Measurements from ENCODE around the gene NAPB. TPM values are rescaled to one million over a fixed set of nuclear protein-coding genes. Genes with fewer than 3 reads are reported as not detected.
"Not testable (repeated sequence)": the region's sequence is repeated elsewhere in the genome, so short reads cannot be mapped to it uniquely, and the experiment has no call there.

NAPB gene
- total and polyA plus RNA-seq, 2 experiments from 2014 or later, result 7.3 to 11.2 TPM

DNA sequence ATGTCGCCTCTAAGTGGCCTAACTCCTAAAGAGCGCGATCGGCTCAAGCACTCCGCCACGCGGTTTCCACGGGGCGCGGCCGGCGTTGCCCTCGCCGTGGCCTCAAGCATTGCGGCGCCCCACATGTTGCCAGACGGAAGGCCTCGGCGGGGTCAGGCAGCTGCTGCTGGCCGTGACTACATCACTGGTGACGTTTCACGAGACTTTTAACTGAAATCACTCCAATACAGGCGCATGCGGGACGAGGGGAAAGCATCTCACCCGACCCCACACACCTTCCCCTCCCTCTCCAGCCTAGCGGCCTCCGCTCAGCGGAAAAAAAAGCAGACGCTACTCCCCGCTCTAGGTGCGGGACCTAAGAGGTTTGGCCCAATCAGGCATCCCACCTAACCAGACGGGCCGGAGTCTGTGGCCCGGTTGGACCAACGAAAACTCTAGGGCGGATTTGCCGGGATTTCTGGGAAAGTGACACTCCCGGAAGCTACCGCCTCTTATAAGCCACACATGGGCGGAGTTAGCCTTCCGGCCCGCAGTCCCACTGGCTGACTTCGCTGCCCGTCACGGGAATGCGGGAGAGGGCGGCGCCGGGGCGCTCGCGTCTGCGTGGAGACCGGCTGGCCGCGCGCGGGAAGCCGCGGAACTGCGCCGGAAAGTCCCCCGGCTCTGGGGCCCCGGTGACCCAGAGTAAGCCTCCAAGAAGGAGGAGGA is 70.9 kb downstream of the NAPB start, which contains the start of gene NXT1:
Gene NXT1 (plus strand): TSS at position 596 of the 708 bp plus-strand sequence. CDS start 3,251 bp downstream, outside the sequence.
- peaks cover 33% of the 10 kb centered on the region for H3K79me2 ChIP-seq

DNA sequence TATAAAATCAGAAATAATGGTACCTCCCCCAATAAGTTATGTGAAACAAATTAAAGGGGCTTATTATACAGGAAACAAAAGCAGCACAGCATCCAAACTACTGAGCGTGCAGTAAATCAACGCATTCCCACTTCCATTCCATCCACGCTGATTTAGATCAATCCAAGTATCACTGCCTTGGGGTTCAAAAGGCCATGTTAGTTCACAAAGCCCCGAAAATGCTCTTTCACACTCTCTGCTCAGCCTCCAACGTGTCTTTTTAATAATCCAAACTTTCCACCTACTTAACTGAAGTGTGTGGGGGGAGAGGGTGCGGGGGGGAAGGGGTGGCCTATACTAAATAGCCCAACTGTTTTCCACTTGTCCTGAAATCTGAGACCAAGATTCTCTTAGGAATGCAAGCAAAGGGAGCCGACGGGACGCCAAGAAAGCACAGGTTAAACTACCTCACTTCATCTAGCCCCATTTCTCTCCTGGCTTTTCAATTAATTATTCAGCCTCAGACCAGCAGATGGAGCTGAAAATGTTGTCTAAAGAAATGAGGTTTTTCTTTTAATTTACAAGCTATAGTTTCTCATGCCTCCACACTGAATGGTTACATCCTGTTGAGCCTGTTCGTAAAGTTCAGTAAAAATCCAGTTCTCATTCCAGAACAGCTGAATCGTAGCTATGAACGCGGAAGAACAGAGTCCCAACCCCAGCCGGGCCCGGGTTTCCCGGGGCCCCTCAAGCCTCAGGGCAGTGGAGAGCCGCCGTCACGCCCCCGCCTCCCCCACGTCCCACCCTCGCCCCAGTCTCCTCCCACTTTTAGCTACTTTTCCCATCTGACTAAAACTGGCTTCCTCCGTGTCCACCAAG is 71.7 kb downstream of the NAPB start:
- Histone ChIP-seq H3K9me2 (replicated peaks; ENCODE audit: insufficient read depth) (no peaks in the 10 kb centered on the region), H3K4me3 (peak overlapping the region; percentile 24), H3K4me1 (ENCODE audit: insufficient read depth) (peaks cover 20% of the 10 kb centered on the region), H3K27me3 (no peaks in the 10 kb centered on the region), H4K20me1 (ENCODE audit: insufficient read depth, poor library complexity, severe bottlenecking) (peaks cover 13% of the 10 kb centered on the region), H3K36me3 (replicated peaks; ENCODE audit: insufficient read depth, low read depth) (no peaks in the 10 kb centered on the region), H3K27ac (peak overlapping the region; percentile 98), H2AFZ (peak overlapping the region; percentile 47), H3K9me3 (ENCODE audit: low read depth) (no peaks in the 10 kb centered on the region), H3K4me2 (peak overlapping the region; percentile 74), H3K79me2 (peaks cover 33% of the 10 kb centered on the region)
- TF ChIP-seq, protein P1, sequence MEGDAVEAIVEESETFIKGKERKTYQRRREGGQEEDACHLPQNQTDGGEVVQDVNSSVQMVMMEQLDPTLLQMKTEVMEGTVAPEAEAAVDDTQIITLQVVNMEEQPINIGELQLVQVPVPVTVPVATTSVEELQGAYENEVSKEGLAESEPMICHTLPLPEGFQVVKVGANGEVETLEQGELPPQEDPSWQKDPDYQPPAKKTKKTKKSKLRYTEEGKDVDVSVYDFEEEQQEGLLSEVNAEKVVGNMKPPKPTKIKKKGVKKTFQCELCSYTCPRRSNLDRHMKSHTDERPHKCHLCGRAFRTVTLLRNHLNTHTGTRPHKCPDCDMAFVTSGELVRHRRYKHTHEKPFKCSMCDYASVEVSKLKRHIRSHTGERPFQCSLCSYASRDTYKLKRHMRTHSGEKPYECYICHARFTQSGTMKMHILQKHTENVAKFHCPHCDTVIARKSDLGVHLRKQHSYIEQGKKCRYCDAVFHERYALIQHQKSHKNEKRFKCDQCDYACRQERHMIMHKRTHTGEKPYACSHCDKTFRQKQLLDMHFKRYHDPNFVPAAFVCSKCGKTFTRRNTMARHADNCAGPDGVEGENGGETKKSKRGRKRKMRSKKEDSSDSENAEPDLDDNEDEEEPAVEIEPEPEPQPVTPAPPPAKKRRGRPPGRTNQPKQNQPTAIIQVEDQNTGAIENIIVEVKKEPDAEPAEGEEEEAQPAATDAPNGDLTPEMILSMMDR (IDR thresholded peaks at IDR 0.05; ENCODE audit: poor library complexity), result peak; percentile 51
- TF ChIP-seq EZH2 (IDR thresholded peaks at IDR 0.05; ENCODE audit: borderline replicate concordance), result no peak
- peak; percentile 90 for DNase-seq (ENCODE audit: low spot score)
- WGBS (ENCODE audit: low lambda C conversion rate, missing lambda C conversion rate), result 9% methylated on average over 23 of the region's 23 CpGs

More for the DNA sequence above, 70.9 kb downstream of the NAPB start, which contains the start of gene NXT1:
- DNase-seq (ENCODE audit: low spot score), result peak; percentile 98
- peak within 1 kb of the TSS; percentile 98 for H3K27ac ChIP-seq
- peak within 1 kb of the TSS; percentile 64 for H2AFZ ChIP-seq
- H3K9me3 ChIP-seq (ENCODE audit: low read depth), result no peaks in the 10 kb centered on the region
- peaks cover 13% of the 10 kb centered on the region for H4K20me1 ChIP-seq (ENCODE audit: insufficient read depth, poor library complexity, severe bottlenecking)
- no peaks in the 10 kb centered on the region for H3K27me3 ChIP-seq
- no peaks in the 10 kb centered on the region for H3K9me2 ChIP-seq (replicated peaks; ENCODE audit: insufficient read depth)
- H3K4me3 ChIP-seq, result peak within 1 kb of the TSS; percentile 65
- WGBS (ENCODE audit: low lambda C conversion rate, missing lambda C conversion rate), result under 1% methylated on average over 65 of the region's 65 CpGs
- peak within 1 kb of the TSS; percentile 80 for H3K4me2 ChIP-seq
- no peak for TF ChIP-seq EZH2 (IDR thresholded peaks at IDR 0.05; ENCODE audit: borderline replicate concordance)
- TF ChIP-seq, protein P1 (IDR thresholded peaks at IDR 0.05; ENCODE audit: poor library complexity), result no peak
- TF ChIP-seq EZH2phosphoT487 (IDR thresholded peaks at IDR 0.05; ENCODE audit: low read depth, severe bottlenecking, unreplicated experiment), result no peak
- peaks cover 20% of the 10 kb centered on the region for H3K4me1 ChIP-seq (ENCODE audit: insufficient read depth)
- H3K36me3 ChIP-seq (replicated peaks; ENCODE audit: insufficient read depth, low read depth), result no peaks in the 10 kb centered on the region

DNA sequence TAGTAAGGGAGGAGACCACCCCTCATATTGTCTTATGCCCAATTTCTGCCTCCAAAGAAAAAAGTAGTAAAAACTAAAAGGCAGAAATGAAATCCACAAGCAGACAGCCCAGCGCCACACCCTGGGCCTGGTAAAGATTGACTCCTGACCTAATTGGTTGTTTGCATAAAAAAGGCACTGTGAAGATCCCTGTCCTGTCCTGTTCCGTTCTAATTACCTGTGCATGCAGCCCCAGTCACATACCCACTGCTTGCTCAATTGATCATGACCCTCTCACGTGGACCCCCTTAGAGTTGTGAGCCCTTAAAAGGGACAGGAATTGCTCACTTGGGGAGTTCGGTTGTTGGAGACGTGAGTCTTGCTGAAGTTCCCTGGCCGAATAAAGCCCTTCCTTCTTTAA is 72.8 kb downstream of the NAPB start:
- Histone ChIP-seq H3K79me2 (peaks cover 28% of the 10 kb centered on the region), H3K4me2 (peak overlapping the region; percentile 74), H3K27ac (peak overlapping the region; percentile 98), H3K4me1 (ENCODE audit: insufficient read depth) (peaks cover 20% of the 10 kb centered on the region), H4K20me1 (ENCODE audit: insufficient read depth, poor library complexity, severe bottlenecking) (peaks cover 13% of the 10 kb centered on the region)
- 83% methylated on average over 6 of the region's 6 CpGs for WGBS (ENCODE audit: low lambda C conversion rate, missing lambda C conversion rate)
- H3K9me3 ChIP-seq (ENCODE audit: low read depth); H3K27me3 ChIP-seq; H3K9me2 ChIP-seq (replicated peaks; ENCODE audit: insufficient read depth); H3K36me3 ChIP-seq (replicated peaks; ENCODE audit: insufficient read depth, low read depth); H3K4me3 ChIP-seq; DNase-seq (ENCODE audit: low spot score); H2AFZ ChIP-seq: not testable (repeated sequence)

DNA sequence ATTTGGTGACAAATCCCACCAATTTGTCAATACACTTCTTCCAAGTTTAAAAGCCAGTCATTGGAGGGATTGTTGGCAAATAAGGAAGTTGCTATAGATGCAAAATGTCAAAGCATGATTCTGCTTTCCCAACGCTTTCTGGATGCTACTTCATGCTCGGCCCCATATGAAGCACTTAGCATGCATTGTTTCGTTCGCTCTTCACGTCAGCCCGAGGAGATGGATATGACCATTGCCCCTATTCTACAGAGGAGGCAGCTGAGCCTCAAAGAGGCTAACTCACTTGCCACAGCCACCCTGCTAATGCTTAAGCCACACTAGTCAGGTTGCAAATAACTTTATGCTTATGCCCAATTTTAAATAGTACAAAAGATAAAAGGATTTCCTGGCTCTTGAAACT is 73.5 kb downstream of the NAPB start:
- H2AFZ ChIP-seq, result no peak overlapping the region
- no peaks in the 10 kb centered on the region for H3K36me3 ChIP-seq (replicated peaks; ENCODE audit: insufficient read depth, low read depth)
- H4K20me1 ChIP-seq (ENCODE audit: insufficient read depth, poor library complexity, severe bottlenecking), result peaks cover 12% of the 10 kb centered on the region
- no peak for DNase-seq (ENCODE audit: low spot score)
- WGBS (ENCODE audit: low lambda C conversion rate, missing lambda C conversion rate), result 96% methylated on average over 6 of the region's 6 CpGs
- H3K4me3 ChIP-seq, result no peak overlapping the region
- H3K9me2 ChIP-seq (replicated peaks; ENCODE audit: insufficient read depth), result no peaks in the 10 kb centered on the region
- H3K27ac ChIP-seq, result no peak overlapping the region
- peaks cover 20% of the 10 kb centered on the region for H3K4me1 ChIP-seq (ENCODE audit: insufficient read depth)
- TF ChIP-seq, protein P1 (IDR thresholded peaks at IDR 0.05; ENCODE audit: poor library complexity), result no peak
- no peak for TF ChIP-seq EZH2 (IDR thresholded peaks at IDR 0.05; ENCODE audit: borderline replicate concordance)
- H3K79me2 ChIP-seq, result peaks cover 21% of the 10 kb centered on the region
- no peaks in the 10 kb centered on the region for H3K27me3 ChIP-seq
- no peak overlapping the region for H3K4me2 ChIP-seq
- H3K9me3 ChIP-seq (ENCODE audit: low read depth), result no peaks in the 10 kb centered on the region
